Measurements from ENCODE around the gene PIP4P1. TPM values are rescaled to one million over a fixed set of nuclear protein-coding genes. Genes with fewer than 3 reads are reported as not detected.

PIP4P1 gene
- total RNA-seq, 2 donors from 2014 or later, result 58.5 to 58.9 TPM

GRCh38 chr14:20421267-20421666 is 40.0 kb downstream of the PIP4P1 start:
- no peak for ATAC-seq
- H3K9me3 ChIP-seq (ENCODE audit: control insufficient read depth, low read length, poor library complexity, severe bottlenecking), result no peaks in the 10 kb centered on the region
- Mint-ChIP-seq H3K4me1 (peaks cover 2% of the 10 kb centered on the region), H3K4me3 (no peak overlapping the region), H3K27me3 (no peaks in the 10 kb centered on the region), H3K36me3 (ENCODE audit: low read depth) (peaks cover 2% of the 10 kb centered on the region), H3K27ac (no peak overlapping the region)
- no peak for DNase-seq

GRCh38 chr14:20419419-20419818 is 41.8 kb downstream of the PIP4P1 start:
- Mint-ChIP-seq H3K27ac (no peak overlapping the region), H3K27me3 (no peaks in the 10 kb centered on the region), H3K4me1 (peaks cover 10% of the 10 kb centered on the region), H3K36me3 (ENCODE audit: low read depth) (peaks cover 2% of the 10 kb centered on the region), H3K4me3 (no peak overlapping the region)
- ATAC-seq (no peak), DNase-seq (no peak)
- no peaks in the 10 kb centered on the region for H3K9me3 ChIP-seq (ENCODE audit: control insufficient read depth, low read length, poor library complexity, severe bottlenecking)

- H3K27ac Mint-ChIP-seq, result peak overlapping the region; percentile 34
- no peaks in the 10 kb centered on the region for H3K27me3 Mint-ChIP-seq
Observed at GRCh38 chr14:20418501-20418909, 42.7 kb downstream of the PIP4P1 start.

GRCh38 chr14:20417250-20418186 is 43.7 kb downstream of the PIP4P1 start:
- no peak for ATAC-seq
- H3K27me3 Mint-ChIP-seq, result no peaks in the 10 kb centered on the region
- H3K4me3 Mint-ChIP-seq, result no peak overlapping the region
- no peak for DNase-seq
- no peaks in the 10 kb centered on the region for H3K9me3 ChIP-seq (ENCODE audit: control insufficient read depth, low read length, poor library complexity, severe bottlenecking)
- peaks cover 20% of the 10 kb centered on the region for H3K4me1 Mint-ChIP-seq
- no peak overlapping the region for H3K27ac Mint-ChIP-seq
- peaks cover 4% of the 10 kb centered on the region for H3K36me3 Mint-ChIP-seq (ENCODE audit: low read depth)

More at GRCh38 chr14:20418501-20418909, 42.7 kb downstream of the PIP4P1 start:
- Mint-ChIP-seq H3K4me3 (no peak overlapping the region), H3K36me3 (ENCODE audit: low read depth) (peaks cover 4% of the 10 kb centered on the region), H3K4me1 (peaks cover 14% of the 10 kb centered on the region)
- ATAC-seq (no peak), DNase-seq (no peak)
- no peaks in the 10 kb centered on the region for H3K9me3 ChIP-seq (ENCODE audit: control insufficient read depth, low read length, poor library complexity, severe bottlenecking)

- ATAC-seq (no peak), DNase-seq (no peak)
- H3K36me3 Mint-ChIP-seq (ENCODE audit: low read depth), result peaks cover 4% of the 10 kb centered on the region
- H3K4me1 Mint-ChIP-seq, result peaks cover 29% of the 10 kb centered on the region
- H3K27me3 Mint-ChIP-seq, result no peaks in the 10 kb centered on the region
- no peaks in the 10 kb centered on the region for H3K9me3 ChIP-seq (ENCODE audit: control insufficient read depth, low read length, poor library complexity, severe bottlenecking)
- peak overlapping the region; percentile 80 for H3K27ac Mint-ChIP-seq
- H3K4me3 Mint-ChIP-seq, result no peak overlapping the region
Observed at GRCh38 chr14:20416223-20416622, 45.0 kb downstream of the PIP4P1 start.

GRCh38 chr14:20415782-20416206 is 45.4 kb downstream of the PIP4P1 start:
- H3K9me3 ChIP-seq (ENCODE audit: control insufficient read depth, low read length, poor library complexity, severe bottlenecking), result no peaks in the 10 kb centered on the region
- ATAC-seq, result peak; percentile 51
- no peaks in the 10 kb centered on the region for H3K27me3 Mint-ChIP-seq
- H3K4me3 Mint-ChIP-seq, result no peak overlapping the region
- H3K27ac Mint-ChIP-seq, result peak overlapping the region; percentile 80
- DNase-seq, result peak in 1 of 3 donors; percentile 13
- H3K4me1 Mint-ChIP-seq, result peaks cover 33% of the 10 kb centered on the region
- H3K36me3 Mint-ChIP-seq (ENCODE audit: low read depth), result peaks cover 4% of the 10 kb centered on the region

GRCh38 chr14:20413744-20414082 is 47.5 kb downstream of the PIP4P1 start:
- Mint-ChIP-seq H3K36me3 (ENCODE audit: low read depth) (peaks cover 6% of the 10 kb centered on the region), H3K27me3 (no peaks in the 10 kb centered on the region), H3K4me3 (peak overlapping the region; percentile 99), H3K27ac (peak overlapping the region; percentile 97), H3K4me1 (peaks cover 44% of the 10 kb centered on the region)
- peak; percentile 44 for ATAC-seq
- DNase-seq, result no peak
- no peaks in the 10 kb centered on the region for H3K9me3 ChIP-seq (ENCODE audit: control insufficient read depth, low read length, poor library complexity, severe bottlenecking)

GRCh38 chr14:20412876-20413743 is 48.1 kb downstream of the PIP4P1 start, which contains the start of gene TEP1:
Gene TEP1, minus strand, starts transcription at chr14:20413501. Its CDS starts 5,062 bp downstream, at chr14:20408439.
- H3K9me3 ChIP-seq (ENCODE audit: control insufficient read depth, low read length, poor library complexity, severe bottlenecking), result no peaks in the 10 kb centered on the region
- ATAC-seq (peak; percentile 80), DNase-seq (peak; percentile 42 to 65 (median 63))
- Mint-ChIP-seq H3K27me3 (no peaks in the 10 kb centered on the region), H3K4me3 (peak within 1 kb of the TSS; percentile 99), H3K4me1 (peaks cover 44% of the 10 kb centered on the region), H3K36me3 (ENCODE audit: low read depth) (peaks cover 5% of the 10 kb centered on the region), H3K27ac (peak within 1 kb of the TSS; percentile 97)

- H3K4me3 Mint-ChIP-seq, result peak overlapping the region; percentile 99
- peaks cover 49% of the 10 kb centered on the region for H3K4me1 Mint-ChIP-seq
- peak overlapping the region; percentile 97 for H3K27ac Mint-ChIP-seq
- no peaks in the 10 kb centered on the region for H3K27me3 Mint-ChIP-seq
- DNase-seq (no peak), ATAC-seq (peak; percentile 50)
- H3K36me3 Mint-ChIP-seq (ENCODE audit: low read depth), result peaks cover 5% of the 10 kb centered on the region
- H3K9me3 ChIP-seq (ENCODE audit: control insufficient read depth, low read length, poor library complexity, severe bottlenecking), result no peaks in the 10 kb centered on the region
Observed at GRCh38 chr14:20412411-20412810, 48.8 kb downstream of the PIP4P1 start.

- no peaks in the 10 kb centered on the region for H3K9me3 ChIP-seq (ENCODE audit: control insufficient read depth, low read length, poor library complexity, severe bottlenecking)
- Mint-ChIP-seq H3K4me1 (peaks cover 63% of the 10 kb centered on the region), H3K36me3 (ENCODE audit: low read depth) (peaks cover 8% of the 10 kb centered on the region), H3K4me3 (no peak overlapping the region), H3K27me3 (no peaks in the 10 kb centered on the region), H3K27ac (peak overlapping the region; percentile 97)
- ATAC-seq, result no peak
- DNase-seq, result no peak
Observed at GRCh38 chr14:20409226-20409625, 52.0 kb downstream of the PIP4P1 start.

Other genes with a start within 250 kb of the PIP4P1 start
- gene OR11H6, start 237.7 kb downstream of the PIP4P1 start, total RNA-seq, result not detected
- not detected for gene OR11H7, start 232.5 kb downstream of the PIP4P1 start, total RNA-seq
- not detected for gene OR11H4, start 222.1 kb downstream of the PIP4P1 start, total RNA-seq
- gene TTC5, start 155.5 kb downstream of the PIP4P1 start, total RNA-seq, result 10 to 100 TPM; 16.5 TPM
- gene CCNB1IP1, start 128.2 kb downstream of the PIP4P1 start, total RNA-seq, result 10 to 100 TPM; 20.2 to 26.3 TPM
- gene PARP2, start 117.8 kb downstream of the PIP4P1 start, total RNA-seq, result 10 to 100 TPM; 18.1 to 22.3 TPM
- 10 to 100 TPM; 36.9 to 43.9 TPM for gene TEP1, start 47.9 kb downstream of the PIP4P1 start, total RNA-seq
- gene KLHL33, start 25.3 kb downstream of the PIP4P1 start, total RNA-seq, result under 1 TPM; 0.39 to 0.47 TPM
- 10 to 100 TPM; 48.9 to 55.3 TPM for gene OSGEP, start 6.6 kb downstream of the PIP4P1 start, total RNA-seq
- gene APEX1, start 6.2 kb downstream of the PIP4P1 start, total RNA-seq, result 100 to 1,000 TPM in 1 of 2 donors, 10 to 100 TPM in 1; 89.6 to 113 TPM
- 100 to 1,000 TPM in 1 of 2 donors, 10 to 100 TPM in 1; 79.8 to 127 TPM for gene PNP, start 8.0 kb upstream of the PIP4P1 start, total RNA-seq
- gene RNASE10, start 44.1 kb upstream of the PIP4P1 start, total RNA-seq, result under 1 TPM; 0.47 TPM
- gene RNASE9, start 99.6 kb upstream of the PIP4P1 start, total RNA-seq, result not detected
- gene RNASE11, start 126.6 kb upstream of the PIP4P1 start, total RNA-seq, result not detected
- not detected for gene RNASE12, start 129.9 kb upstream of the PIP4P1 start, total RNA-seq
- not detected for gene OR6S1, start 180.3 kb upstream of the PIP4P1 start, total RNA-seq
- gene RNASE4, start 223.1 kb upstream of the PIP4P1 start, total RNA-seq, result under 1 TPM in 1 of 2 donors, not detected in 1; 0.63 TPM
- under 1 TPM in 1 of 2 donors, not detected in 1; 0.40 TPM for gene ANG, start 227.3 kb upstream of the PIP4P1 start, total RNA-seq

All from T-helper 17 cell (primary cell).